GM06990 (cell line): ENCODE measurements around the gene HCCS.

Source experiments
- DNase-seq: peaks from one replicate; pipeline ENCODE4 v3.0.0-alpha.2; 2011; ENCODE audit not compliant: insufficient read length; ENCODE audit errors: extremely low read depth
- H3K27me3 ChIP-seq: replicated peaks from 2 replicates; pipeline ENCODE4 v1.6.0; 2011; ENCODE audit warnings: low read length; ENCODE audit not compliant: control insufficient read depth, insufficient read depth
- H3K36me3 ChIP-seq: 2 replicates; pipeline ENCODE4 v1.5.1; 2011; ENCODE audit warnings: low read length; ENCODE audit not compliant: control insufficient read depth, insufficient read depth
- H3K4me3 ChIP-seq: replicated peaks from 2 replicates; pipeline ENCODE4 v1.5.1; 2011; ENCODE audit warnings: low read depth, mild to moderate bottlenecking, control low read depth, low read length
- TF ChIP-seq, protein P1 (sequence below): IDR thresholded peaks from 2 replicates; pipeline ENCODE4 v1.5.1; 2011; ENCODE audit warnings: low read length, control low read depth, mild to moderate bottlenecking, inconsistent platforms; ENCODE audit not compliant: insufficient read depth, poor library complexity, severe bottlenecking

Gene HCCS

DNA sequence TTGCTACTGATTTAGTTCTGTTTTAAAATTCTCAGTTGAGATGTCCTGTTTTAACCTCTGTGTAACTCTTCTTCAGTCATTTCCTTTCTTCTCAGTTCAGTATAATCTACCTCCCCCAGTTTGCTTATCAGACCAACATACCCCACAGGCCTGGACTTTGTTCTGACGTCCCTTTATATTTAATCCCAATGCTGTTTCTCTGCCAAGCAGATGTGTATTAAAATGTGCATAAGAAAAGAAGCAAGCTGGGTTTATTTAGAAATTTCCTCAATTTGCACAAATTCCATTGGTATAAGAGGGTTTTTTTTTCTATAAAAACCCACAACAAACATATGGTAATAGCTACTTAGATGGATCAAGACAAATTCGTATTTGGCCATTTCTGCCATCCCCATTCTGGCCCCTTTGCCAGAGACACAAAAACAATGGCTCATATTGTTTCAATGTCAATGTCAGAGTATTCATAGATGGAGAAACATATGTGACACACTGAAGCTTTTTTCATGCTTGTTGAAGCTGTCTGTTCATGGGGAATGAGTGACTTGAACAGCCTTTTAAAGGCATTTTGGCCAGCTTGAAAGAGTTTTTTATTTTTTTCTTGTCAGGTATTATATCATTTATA lies 24.5 kb downstream of the HCCS start:
- Histone ChIP-seq H3K36me3 (no peaks in the 10 kb centered on the region), H3K4me3 (no peak overlapping the region), H3K27me3 (no peaks in the 10 kb centered on the region)
- TF ChIP-seq, protein P1, sequence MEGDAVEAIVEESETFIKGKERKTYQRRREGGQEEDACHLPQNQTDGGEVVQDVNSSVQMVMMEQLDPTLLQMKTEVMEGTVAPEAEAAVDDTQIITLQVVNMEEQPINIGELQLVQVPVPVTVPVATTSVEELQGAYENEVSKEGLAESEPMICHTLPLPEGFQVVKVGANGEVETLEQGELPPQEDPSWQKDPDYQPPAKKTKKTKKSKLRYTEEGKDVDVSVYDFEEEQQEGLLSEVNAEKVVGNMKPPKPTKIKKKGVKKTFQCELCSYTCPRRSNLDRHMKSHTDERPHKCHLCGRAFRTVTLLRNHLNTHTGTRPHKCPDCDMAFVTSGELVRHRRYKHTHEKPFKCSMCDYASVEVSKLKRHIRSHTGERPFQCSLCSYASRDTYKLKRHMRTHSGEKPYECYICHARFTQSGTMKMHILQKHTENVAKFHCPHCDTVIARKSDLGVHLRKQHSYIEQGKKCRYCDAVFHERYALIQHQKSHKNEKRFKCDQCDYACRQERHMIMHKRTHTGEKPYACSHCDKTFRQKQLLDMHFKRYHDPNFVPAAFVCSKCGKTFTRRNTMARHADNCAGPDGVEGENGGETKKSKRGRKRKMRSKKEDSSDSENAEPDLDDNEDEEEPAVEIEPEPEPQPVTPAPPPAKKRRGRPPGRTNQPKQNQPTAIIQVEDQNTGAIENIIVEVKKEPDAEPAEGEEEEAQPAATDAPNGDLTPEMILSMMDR: no peak
- DNase-seq: no peak

DNA sequence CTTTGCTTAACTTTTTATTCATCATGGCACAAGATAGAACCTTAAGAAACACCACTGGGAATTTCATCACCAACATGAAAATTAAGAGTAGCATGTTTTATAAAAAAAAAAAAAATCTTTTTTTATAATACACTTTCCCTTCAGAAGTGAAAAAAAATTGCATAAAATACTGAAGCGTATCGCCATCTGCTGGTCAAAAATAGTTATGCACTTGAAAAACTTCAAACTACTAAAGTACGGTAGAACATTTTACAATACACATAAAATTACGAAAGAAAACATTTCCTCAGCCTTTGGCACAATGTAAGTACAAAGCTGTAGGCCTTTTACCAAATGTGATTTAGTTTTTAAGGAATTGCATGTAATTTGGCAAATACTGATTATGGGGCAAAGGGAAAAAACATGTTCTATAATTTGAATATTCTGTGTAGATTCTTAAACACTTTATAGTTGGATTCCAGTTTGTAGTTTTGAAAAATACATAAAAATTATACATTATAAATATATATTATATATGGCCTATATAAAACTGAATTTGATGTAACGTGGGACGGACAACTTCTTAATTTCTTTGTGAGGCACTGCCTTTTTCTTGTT lies 26.5 kb downstream of the HCCS start:
- TF ChIP-seq, protein P1: peak; percentile 51
- DNase-seq: no peak

DNA sequence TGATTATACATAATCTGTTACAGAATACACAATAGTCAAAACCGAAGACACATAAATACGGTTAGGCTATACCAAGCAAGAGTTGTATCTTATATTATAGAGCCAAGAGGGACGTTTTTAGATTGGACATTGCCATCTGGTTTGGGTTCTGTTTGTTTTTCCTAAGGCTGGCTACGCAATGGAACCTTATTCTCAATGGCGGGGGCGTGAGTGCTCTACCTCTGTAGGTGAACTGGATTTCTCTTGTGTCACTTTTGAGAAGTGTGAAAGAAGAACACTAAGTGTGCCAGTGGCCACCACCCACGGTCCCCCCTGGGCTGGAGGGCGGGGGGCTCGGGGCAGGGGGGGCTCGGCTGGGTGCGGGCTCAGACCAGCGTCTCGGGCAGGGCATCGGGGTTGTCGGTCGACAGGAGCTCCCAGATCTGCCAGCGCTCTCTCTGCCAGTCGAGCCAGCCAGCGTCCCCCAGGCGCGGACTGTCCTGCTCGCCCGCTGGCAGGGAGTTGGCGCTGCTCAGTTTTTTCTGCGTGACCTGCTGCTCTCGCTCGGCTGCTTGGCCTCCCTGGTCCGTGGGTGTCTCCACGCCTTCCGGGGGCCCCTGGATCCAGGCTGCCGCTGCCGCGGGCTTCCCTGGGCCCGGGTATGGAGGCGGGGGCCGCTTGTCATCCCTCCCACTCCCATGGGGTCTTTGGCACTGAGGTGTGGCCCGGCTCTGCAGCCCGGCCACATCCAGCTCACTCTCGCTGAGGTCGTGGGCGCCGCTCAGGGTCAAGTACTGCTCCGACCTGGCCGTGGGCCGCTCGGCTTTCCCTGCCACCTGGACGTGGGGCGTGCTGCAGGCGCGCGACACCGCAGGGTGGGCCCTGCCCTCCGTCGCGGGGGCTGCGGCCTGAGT lies 27.6 kb downstream of the HCCS start:
- TF ChIP-seq, protein P1: no peak
- Histone ChIP-seq H3K27me3 (no peaks in the 10 kb centered on the region), H3K36me3 (no peaks in the 10 kb centered on the region), H3K4me3 (no peak overlapping the region)
- no peak for DNase-seq

More for the DNA sequence above, 26.5 kb downstream of the HCCS start:
- Histone ChIP-seq H3K4me3 (no peak overlapping the region), H3K27me3 (no peaks in the 10 kb centered on the region), H3K36me3 (no peaks in the 10 kb centered on the region)

DNA sequence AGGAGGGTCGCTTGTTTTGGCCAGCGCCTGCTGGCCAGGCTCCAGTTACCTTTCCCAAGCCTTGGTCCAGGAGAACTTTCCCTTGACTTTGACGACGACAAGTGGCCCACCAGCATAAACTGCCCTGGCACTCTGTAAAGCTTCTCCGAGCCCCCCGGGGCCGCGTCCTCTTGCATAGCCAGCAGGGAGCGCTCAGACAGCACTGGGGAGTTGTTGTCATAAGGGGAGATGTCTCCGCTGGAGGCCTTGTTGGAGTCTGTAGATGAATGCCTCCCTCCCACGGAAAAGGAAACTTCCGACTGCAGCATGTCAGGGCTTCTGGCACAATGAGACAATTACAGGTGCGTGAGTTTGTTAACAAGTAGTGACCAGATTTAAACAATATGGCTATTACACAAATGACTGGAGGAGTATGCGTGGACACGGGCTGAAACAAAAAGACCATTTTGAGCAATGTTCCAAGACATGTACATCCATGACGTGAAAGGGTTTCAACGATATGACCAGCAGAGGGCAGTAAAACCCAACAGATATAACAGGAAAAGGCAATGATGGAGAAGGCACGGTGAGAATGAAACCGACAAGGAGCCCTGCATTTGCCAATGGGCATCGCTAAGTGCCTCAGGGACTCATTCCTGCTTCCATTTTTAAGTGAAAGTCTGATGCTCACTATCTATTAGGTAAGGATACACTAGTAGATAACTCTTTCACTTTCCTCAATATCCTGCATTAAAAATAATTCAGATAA lies 33.0 kb downstream of the HCCS start:
- DNase-seq: peak; percentile 21
- Histone ChIP-seq H3K4me3 (no peak overlapping the region), H3K36me3 (no peaks in the 10 kb centered on the region), H3K27me3 (no peaks in the 10 kb centered on the region)
- TF ChIP-seq, protein P1: peak; percentile 57

DNA sequence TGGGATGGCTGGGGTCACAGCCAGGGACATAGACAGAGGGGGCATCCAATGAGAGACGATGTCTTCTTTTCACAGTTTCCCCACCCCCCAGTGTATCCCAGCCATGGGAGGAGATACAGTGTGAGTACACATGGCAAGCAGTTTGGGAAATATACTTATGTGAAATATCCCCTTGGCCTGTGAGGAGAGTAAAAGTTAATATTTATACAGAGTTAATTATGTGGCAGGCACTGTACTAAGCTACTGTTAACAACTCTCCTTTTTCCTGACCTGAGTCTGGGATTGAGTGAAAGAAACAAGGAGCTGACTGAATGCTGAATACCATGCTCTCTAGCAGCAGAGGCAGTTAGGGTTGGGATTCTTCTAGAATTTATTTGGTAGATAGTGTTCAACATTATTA lies 35.3 kb downstream of the HCCS start:
- TF ChIP-seq, protein P1: no peak
- H3K36me3 ChIP-seq: no peaks in the 10 kb centered on the region
- H3K27me3 ChIP-seq: no peaks in the 10 kb centered on the region
- no peak overlapping the region for H3K4me3 ChIP-seq
- no peak for DNase-seq
